Immature natural killer cell (primary cell): ENCODE data around the gene RSPRY1. TPM values are rescaled to one million over a fixed set of nuclear protein-coding genes. Genes with fewer than 3 reads are reported as not detected.
"Not testable (repeated sequence)": the region's sequence is repeated elsewhere in the genome, so short reads cannot be mapped to it uniquely, and the experiment has no call there.

Experiments
- DNase-seq, 3 donors: peaks; one replicate each; pipeline ENCODE4 v3.0.0; 2022; ENCODE audit warnings: mixed read lengths in 1 of 3
- H3K27ac Mint-ChIP-seq, 6 donors: one replicate each; pipeline ENCODE4 v1.8.0; 2020; ENCODE audit warnings: mixed read lengths in 6 of 6, mild to moderate bottlenecking in 5 of 6, inconsistent platforms in 4 of 6, moderate library complexity in 3 of 6
- H3K27me3 Mint-ChIP-seq, 3 donors: one replicate each; pipeline ENCODE4 v1.8.0; 2020 to 2021; ENCODE audit warnings: low read depth in 3 of 3, mild to moderate bottlenecking in 3 of 3, mixed read lengths in 3 of 3, moderate library complexity in 3 of 3, inconsistent platforms in 1 of 3
- H3K36me3 Mint-ChIP-seq, 3 donors: one replicate each; pipeline ENCODE4 v1.8.0; 2020; ENCODE audit warnings: mixed read lengths in 3 of 3, inconsistent platforms in 2 of 3, mild to moderate bottlenecking in 2 of 3
- H3K4me1 Mint-ChIP-seq, 2 donors: one replicate each; pipeline ENCODE4 v1.8.0; 2020; ENCODE audit warnings: inconsistent platforms in 2 of 2, mild to moderate bottlenecking in 2 of 2, mixed read lengths in 2 of 2, moderate library complexity in 1 of 2
- H3K4me3 Mint-ChIP-seq, 5 donors: one replicate each; pipeline ENCODE4 v1.8.0; 2020; ENCODE audit warnings: mild to moderate bottlenecking in 5 of 5, mixed read lengths in 5 of 5, inconsistent platforms in 3 of 5, moderate library complexity in 3 of 5
- H3K9me3 Mint-ChIP-seq, 6 donors: one replicate each; pipeline ENCODE4 v1.8.0; 2020; ENCODE audit warnings: mild to moderate bottlenecking in 6 of 6, mixed read lengths in 6 of 6, inconsistent platforms in 4 of 6, moderate library complexity in 3 of 6
- polyA plus RNA-seq, 3 donors: library from polyadenylated mRNA; unstranded; fragments of 300-500 nt; fragmentation: Illumina TruSeq; gene quantifications; one replicate each; pipeline ENCODE4 v1.2.3, GENCODE V29; 2021

Gene RSPRY1
- polyA plus RNA-seq, 3 donors from 2014 or later = 22.5 to 31.8 (median 24.7) TPM

DNA sequence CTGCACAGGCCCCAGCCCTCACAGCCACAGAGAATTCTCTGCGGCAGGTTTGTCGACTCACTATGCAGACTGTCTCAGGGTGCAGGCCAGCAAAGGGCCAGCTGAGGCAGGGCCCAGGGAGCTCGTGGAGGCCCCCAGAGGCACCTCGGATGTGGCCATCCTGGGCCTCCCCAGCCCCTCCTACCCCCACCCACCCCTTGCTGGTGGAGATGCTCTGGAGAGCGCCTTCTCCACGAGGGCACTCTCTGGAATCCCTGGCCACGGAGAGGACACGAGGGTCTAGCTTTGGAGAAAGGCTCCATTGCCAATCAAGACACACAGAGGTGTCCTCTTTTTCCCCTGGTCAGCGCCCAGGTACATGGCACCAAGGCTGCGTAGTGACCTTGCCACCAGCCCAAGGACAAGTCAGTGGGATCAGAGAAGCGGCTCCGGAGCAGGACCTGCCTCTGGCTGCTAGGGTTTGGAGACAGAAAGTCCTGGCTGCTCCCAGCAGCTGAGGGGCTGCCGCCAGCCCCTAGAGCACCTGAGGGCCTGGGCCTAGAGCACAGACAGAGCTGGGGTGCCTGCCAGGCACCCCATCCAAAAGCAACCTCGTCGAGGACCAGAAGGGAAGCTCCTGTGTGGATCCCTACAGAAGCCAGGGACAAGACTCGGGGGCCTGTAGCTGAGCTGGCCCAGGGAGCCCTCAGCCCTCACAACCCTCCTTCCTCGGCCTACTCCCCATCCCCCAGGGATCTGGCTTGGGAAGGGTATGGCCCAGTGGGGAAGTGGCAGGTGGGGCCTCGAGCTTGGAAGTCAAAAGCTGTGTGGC, 77.6 kb downstream of the RSPRY1 start:
- H3K27ac Mint-ChIP-seq = no peak overlapping the region
- no peaks in the 10 kb centered on the region for H3K9me3 Mint-ChIP-seq
- DNase-seq = no peak
- H3K4me3 Mint-ChIP-seq = no peak overlapping the region
- no peaks in the 10 kb centered on the region for H3K27me3 Mint-ChIP-seq
- peaks cover 5 to 13% of the 10 kb centered on the region in 2 donors for H3K4me1 Mint-ChIP-seq
- no peaks in the 10 kb centered on the region for H3K36me3 Mint-ChIP-seq

GRCh38 chr16:57264381-57264780, 78.3 kb downstream of the RSPRY1 start:
- DNase-seq = no peak
- Mint-ChIP-seq H3K9me3 (no peaks in the 10 kb centered on the region), H3K4me1 (peaks cover 5 to 13% of the 10 kb centered on the region in 2 donors), H3K36me3 (no peaks in the 10 kb centered on the region), H3K27me3 (no peaks in the 10 kb centered on the region), H3K27ac (no peak overlapping the region), H3K4me3 (no peak overlapping the region)

DNA sequence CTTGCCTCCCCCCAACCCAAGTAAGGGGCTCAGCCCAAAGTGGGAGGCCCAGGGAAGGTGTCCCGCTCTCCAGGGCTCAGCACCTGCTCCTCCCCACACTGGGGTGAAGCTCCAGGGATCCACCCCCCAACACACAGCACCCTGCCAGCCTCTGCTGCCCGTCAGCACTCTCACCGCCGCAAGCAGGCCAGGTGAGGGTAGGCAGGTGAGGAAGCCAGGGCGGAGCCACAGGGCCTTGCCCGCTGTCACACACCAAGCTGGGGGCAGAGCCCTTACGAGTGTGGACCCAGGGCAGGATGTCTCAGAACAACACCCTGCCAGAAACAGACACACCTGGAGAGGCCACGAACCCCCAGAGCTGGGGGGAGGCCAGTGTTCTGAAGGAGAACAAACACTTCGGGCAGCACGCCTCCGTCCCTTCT, 78.8 kb downstream of the RSPRY1 start:
- H3K4me3 Mint-ChIP-seq = no peak overlapping the region
- H3K4me1 Mint-ChIP-seq = peaks cover 5 to 12% of the 10 kb centered on the region in 2 donors
- no peaks in the 10 kb centered on the region for H3K27me3 Mint-ChIP-seq
- H3K36me3 Mint-ChIP-seq = no peaks in the 10 kb centered on the region
- DNase-seq = no peak
- H3K27ac Mint-ChIP-seq = no peak overlapping the region
- no peaks in the 10 kb centered on the region for H3K9me3 Mint-ChIP-seq

GRCh38 chr16:57265850-57266530, 79.9 kb downstream of the RSPRY1 start:
- no peak for DNase-seq
- Mint-ChIP-seq H3K36me3 (no peaks in the 10 kb centered on the region), H3K9me3 (no peaks in the 10 kb centered on the region), H3K4me1 (peaks cover 0 to 5% of the 10 kb centered on the region in 2 donors), H3K4me3 (no peak overlapping the region), H3K27ac (no peak overlapping the region), H3K27me3 (no peaks in the 10 kb centered on the region)

DNA sequence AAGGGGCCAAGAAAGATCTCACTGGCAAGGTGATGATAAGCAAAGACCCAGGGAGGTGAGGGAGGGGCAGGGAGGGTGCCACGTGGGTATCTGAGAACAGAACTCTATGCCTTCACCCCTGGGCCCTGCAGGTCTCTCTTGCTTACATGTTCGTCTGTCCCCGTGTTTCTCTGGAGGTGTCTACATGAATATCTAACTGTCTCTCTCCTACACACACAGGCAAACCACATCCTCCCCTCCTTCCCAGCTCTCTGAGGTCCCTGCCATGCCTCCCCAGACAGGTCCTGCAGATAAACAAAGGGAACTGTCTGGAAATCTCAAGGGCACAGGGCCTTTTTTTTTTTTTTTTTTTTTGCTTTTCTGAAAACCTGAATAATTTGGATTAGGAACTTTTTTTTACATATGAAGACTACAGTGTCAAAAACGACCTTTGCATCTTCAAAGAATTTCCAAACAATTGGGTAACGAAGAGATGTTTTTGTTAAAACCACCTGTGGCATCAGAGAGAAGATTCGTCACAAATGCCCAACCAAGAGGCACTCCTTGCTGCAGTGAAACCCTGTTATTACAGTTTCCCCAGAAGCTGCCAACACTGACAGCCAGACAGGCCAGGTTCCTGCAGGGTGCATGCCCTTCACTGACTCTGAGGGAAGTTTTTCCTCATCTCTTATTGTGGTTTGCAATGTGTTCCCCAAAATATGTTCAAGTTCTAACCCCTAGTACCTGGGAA, 80.6 kb downstream of the RSPRY1 start:
- Mint-ChIP-seq H3K27ac (peak overlapping the region in 2 of 6 donors; percentile 44 to 45), H3K9me3 (no peaks in the 10 kb centered on the region)
- no peak for DNase-seq

GRCh38 chr16:57267343-57267742, 81.2 kb downstream of the RSPRY1 start:
- not testable (repeated sequence) for H3K4me1 Mint-ChIP-seq, H3K27me3 Mint-ChIP-seq, DNase-seq, H3K4me3 Mint-ChIP-seq, H3K36me3 Mint-ChIP-seq, H3K9me3 Mint-ChIP-seq, H3K27ac Mint-ChIP-seq

More for the DNA sequence above, 80.6 kb downstream of the RSPRY1 start:
- Mint-ChIP-seq H3K36me3 (no peaks in the 10 kb centered on the region), H3K27me3 (no peaks in the 10 kb centered on the region), H3K4me1 (peaks cover 0 to 5% of the 10 kb centered on the region in 2 donors), H3K4me3 (no peak overlapping the region)

GRCh38 chr16:57268804-57269800, 83.0 kb downstream of the RSPRY1 start:
- Mint-ChIP-seq H3K36me3 (no peaks in the 10 kb centered on the region), H3K27ac (no peak overlapping the region), H3K4me3 (no peak overlapping the region), H3K27me3 (peaks cover 0 to 2% (median 0%) of the 10 kb centered on the region in 3 donors), H3K9me3 (no peaks in the 10 kb centered on the region), H3K4me1 (peaks cover 0 to 5% of the 10 kb centered on the region in 2 donors)
- DNase-seq = no peak

DNA sequence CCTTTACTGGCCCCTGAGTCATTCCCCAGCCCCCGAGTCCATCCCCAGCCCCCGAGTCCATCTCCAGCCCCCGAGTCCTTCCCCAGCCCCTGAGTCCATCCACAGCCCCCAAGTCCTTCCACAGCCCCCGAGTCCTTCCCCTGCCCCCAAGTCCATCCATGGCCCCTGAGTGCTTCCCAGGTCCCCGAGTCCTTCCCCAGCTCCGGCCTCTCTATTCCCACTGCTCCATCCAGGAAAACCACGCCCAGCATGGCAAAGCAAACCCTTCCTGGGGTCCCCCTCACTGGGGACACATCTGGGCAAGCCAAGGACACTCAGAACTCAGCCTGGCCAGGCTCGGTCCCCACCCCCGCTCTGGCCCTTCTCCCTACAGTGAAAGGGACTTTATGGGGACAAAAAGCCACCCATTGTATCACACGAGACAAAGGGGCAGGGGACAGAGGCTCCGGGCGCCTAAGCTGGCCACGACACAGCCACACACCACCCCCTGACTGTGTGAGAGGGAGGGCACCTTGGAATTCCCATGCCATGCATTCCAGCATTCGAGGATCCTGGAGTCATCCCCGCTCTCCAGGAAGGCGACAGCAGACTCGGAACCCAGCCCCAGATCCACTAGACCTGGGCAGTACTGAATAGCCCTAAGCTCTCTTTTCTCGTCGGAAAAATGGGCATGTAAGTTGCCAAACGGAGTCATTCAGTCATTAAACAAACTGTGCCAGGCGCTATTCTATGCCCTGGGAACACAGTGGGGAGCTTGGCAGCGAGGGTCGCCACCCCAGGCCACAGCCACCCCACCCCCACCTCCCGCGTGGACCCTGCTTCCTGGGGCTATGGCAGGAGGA, 84.3 kb downstream of the RSPRY1 start:
- Mint-ChIP-seq H3K36me3 (no peaks in the 10 kb centered on the region), H3K27ac (no peak overlapping the region), H3K4me1 (peaks cover 0 to 5% of the 10 kb centered on the region in 2 donors), H3K9me3 (no peaks in the 10 kb centered on the region), H3K4me3 (no peak overlapping the region), H3K27me3 (peaks cover 0 to 2% (median 0%) of the 10 kb centered on the region in 3 donors)
- DNase-seq = no peak

DNA sequence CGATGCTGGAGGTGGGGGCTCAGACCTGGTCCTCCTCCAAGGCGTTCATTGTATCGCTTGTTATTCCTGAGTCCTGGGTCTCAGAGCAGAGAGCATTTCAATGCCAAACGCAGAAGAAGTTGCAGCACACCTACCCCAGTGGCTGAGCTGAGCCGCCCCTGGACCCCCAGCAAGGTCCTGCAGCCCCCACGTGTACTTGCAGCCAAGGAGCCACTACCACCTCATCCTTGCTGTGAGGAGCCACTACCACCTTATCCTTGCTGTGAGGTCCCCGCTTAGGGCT, 84.9 kb downstream of the RSPRY1 start:
- H3K9me3 Mint-ChIP-seq = no peaks in the 10 kb centered on the region
- no peaks in the 10 kb centered on the region for H3K36me3 Mint-ChIP-seq
- peaks cover 0 to 5% of the 10 kb centered on the region in 2 donors for H3K4me1 Mint-ChIP-seq
- H3K4me3 Mint-ChIP-seq = no peak overlapping the region
- H3K27ac Mint-ChIP-seq = no peak overlapping the region
- DNase-seq = no peak
- H3K27me3 Mint-ChIP-seq = peaks cover 0 to 2% (median 0%) of the 10 kb centered on the region in 3 donors

DNA sequence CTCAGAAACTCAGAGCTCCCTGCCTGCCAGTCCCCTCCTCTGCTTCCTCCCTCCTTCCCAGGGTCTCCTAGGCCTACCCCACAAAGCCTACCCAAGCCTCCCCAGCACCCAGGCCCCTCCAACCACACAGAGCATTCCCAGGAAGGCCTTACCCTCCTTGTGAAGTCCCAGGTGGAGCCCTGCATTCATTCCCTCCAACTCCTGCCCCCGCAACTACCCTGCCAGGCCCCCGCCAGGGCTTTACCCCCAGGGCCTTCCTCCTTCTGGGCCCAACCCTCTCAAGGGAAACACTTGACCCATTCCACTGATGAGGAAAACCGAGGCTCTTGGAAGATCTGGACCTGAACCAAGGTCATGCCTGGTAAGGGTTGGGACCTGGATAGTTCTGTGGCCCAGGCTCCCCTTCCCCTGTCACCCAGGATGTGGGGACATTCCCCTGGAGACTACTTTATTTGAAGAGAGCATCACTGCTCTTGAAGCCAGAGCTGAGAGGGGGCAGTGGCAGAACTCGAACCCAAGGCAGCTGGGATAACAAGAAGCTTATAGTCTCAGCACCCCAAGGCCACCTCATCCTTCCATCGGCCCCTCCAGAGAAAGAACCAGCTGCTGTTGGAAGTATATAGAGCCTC, 85.9 kb downstream of the RSPRY1 start:
- no peak overlapping the region for H3K27ac Mint-ChIP-seq

GRCh38 chr16:57273359-57273758, 87.2 kb downstream of the RSPRY1 start:
- H3K27ac Mint-ChIP-seq = no peak overlapping the region
- no peak overlapping the region for H3K4me3 Mint-ChIP-seq

More for the DNA sequence above, 85.9 kb downstream of the RSPRY1 start:
- Mint-ChIP-seq H3K27me3 (peaks cover 0 to 2% (median 0%) of the 10 kb centered on the region in 3 donors), H3K36me3 (no peaks in the 10 kb centered on the region), H3K4me3 (no peak overlapping the region), H3K9me3 (no peaks in the 10 kb centered on the region), H3K4me1 (peaks cover 3 to 6% of the 10 kb centered on the region in 2 donors)
- DNase-seq = no peak

GRCh38 chr16:57273826-57274225, 87.7 kb downstream of the RSPRY1 start:
- peaks cover 2% of the 10 kb centered on the region in 3 donors for H3K27me3 Mint-ChIP-seq
- H3K4me1 Mint-ChIP-seq = peaks cover 10 to 14% of the 10 kb centered on the region in 2 donors
- H3K36me3 Mint-ChIP-seq = no peaks in the 10 kb centered on the region
- H3K4me3 Mint-ChIP-seq = no peak overlapping the region
- H3K27ac Mint-ChIP-seq = no peak overlapping the region
- no peak for DNase-seq
- H3K9me3 Mint-ChIP-seq = no peaks in the 10 kb centered on the region

More at GRCh38 chr16:57273359-57273758, 87.2 kb downstream of the RSPRY1 start:
- no peak for DNase-seq
- Mint-ChIP-seq H3K4me1 (peaks cover 10 to 14% of the 10 kb centered on the region in 2 donors), H3K36me3 (no peaks in the 10 kb centered on the region), H3K9me3 (no peaks in the 10 kb centered on the region), H3K27me3 (peaks cover 2% of the 10 kb centered on the region in 3 donors)
